ENCODE results near the gene TNS1.

DNA sequence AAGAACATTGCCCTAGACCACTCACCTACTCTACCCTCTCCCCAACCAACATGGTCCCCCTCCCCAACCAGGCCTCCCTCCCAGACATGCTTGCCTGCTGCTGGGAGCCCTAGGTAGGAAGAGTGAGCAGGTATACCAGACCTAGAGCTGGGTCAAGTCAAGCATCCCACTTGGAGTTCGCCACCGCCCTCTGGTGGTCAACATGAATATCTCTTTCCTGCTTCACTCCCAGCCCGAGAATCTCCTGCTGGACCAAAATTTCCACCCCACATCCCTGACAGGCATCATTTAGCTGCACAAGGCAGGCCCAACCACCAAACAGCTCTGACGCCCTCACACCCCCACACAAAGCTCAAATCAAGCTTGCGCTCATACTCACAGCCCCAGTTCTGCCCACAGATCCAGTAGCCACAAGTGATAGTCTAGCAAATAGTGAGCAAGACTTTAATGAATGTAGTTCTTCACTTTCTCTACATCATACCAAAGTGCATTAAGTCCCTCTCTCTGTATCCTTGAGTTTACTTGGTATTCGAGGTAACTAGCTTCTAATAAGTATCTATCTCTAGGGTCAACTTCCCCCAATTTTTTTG lies 116.0 kb downstream of the TNS1 start:
- TF ChIP-seq, protein P1, sequence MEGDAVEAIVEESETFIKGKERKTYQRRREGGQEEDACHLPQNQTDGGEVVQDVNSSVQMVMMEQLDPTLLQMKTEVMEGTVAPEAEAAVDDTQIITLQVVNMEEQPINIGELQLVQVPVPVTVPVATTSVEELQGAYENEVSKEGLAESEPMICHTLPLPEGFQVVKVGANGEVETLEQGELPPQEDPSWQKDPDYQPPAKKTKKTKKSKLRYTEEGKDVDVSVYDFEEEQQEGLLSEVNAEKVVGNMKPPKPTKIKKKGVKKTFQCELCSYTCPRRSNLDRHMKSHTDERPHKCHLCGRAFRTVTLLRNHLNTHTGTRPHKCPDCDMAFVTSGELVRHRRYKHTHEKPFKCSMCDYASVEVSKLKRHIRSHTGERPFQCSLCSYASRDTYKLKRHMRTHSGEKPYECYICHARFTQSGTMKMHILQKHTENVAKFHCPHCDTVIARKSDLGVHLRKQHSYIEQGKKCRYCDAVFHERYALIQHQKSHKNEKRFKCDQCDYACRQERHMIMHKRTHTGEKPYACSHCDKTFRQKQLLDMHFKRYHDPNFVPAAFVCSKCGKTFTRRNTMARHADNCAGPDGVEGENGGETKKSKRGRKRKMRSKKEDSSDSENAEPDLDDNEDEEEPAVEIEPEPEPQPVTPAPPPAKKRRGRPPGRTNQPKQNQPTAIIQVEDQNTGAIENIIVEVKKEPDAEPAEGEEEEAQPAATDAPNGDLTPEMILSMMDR (IDR thresholded peaks at IDR 0.05) = peak in 1 of 3 donors; percentile 51
- TF ChIP-seq POLR2A (IDR thresholded peaks at IDR 0.05) = no peak

Data from lower leg skin (tissue), 3 donors.